Liver (tissue), 1 donor: Measurements from ENCODE around the gene IFT25.

Experiments used
- MAX ChIP-seq: IDR thresholded peaks from 2 replicates; pipeline ENCODE4 v1.6.1; 2016; ENCODE audit warnings: antibody characterized with exemption
- ZBTB33 ChIP-seq: IDR thresholded peaks from 2 replicates; pipeline ENCODE4 v1.6.1; 2016; ENCODE audit warnings: antibody characterized with exemption

DNA sequence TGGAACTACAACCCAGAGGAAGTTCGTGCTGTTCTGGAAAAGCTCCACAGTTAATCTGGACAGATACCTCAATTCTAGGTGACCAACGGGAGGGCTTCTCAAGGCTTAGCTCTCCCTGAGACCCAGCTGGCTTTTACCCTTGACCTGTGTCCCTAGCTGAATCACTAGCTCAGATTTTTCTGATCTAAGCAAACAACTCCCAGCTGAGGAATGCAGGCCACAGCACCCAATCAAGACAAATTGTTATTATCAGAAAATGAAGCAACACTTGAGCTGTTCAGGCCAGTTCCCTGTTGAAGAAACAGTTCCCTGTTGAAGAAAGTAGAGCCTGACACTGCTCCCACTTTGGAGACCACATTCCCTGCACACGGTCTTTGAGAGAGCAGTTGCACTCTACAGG lies 35.6 kb downstream of the IFT25 start:
- TF ChIP-seq ZBTB33 (no peak), MAX (no peak)
